OCI-M2 (cell line): Measurements from ENCODE around the gene LAMA2.

Experiments
- DNase-seq: peaks from one replicate; lab custom pipeline; 2025; ENCODE audit not compliant: unreplicated experiment; lab: John Stamatoyannopoulos, UW

LAMA2 gene

GRCh38 chr6:129206821-129207220 is 323.9 kb downstream of the LAMA2 start:
- DNase-seq, result no peak

- DNase-seq, result no peak
Observed at GRCh38 chr6:129207832-129208231, 324.9 kb downstream of the LAMA2 start.

- no peak for DNase-seq
Observed at GRCh38 chr6:129208415-129209034, 325.6 kb downstream of the LAMA2 start.

- DNase-seq, result no peak
Observed at GRCh38 chr6:129209355-129209754, 326.4 kb downstream of the LAMA2 start.

- no peak for DNase-seq
Observed at GRCh38 chr6:129210684-129211083, 327.7 kb downstream of the LAMA2 start.

- DNase-seq, result no peak
Observed at GRCh38 chr6:129211626-129212025, 328.7 kb downstream of the LAMA2 start.

GRCh38 chr6:129212081-129212480 is 329.1 kb downstream of the LAMA2 start:
- no peak for DNase-seq

- DNase-seq, result no peak
Observed at GRCh38 chr6:129215246-129215645, 332.3 kb downstream of the LAMA2 start.

GRCh38 chr6:129215916-129216520 is 333.1 kb downstream of the LAMA2 start:
- no peak for DNase-seq

GRCh38 chr6:129217701-129218100 is 334.8 kb downstream of the LAMA2 start:
- no peak for DNase-seq

- DNase-seq, result no peak
Observed at GRCh38 chr6:129233458-129234134, 350.7 kb downstream of the LAMA2 start.

GRCh38 chr6:129235167-129236000 is 352.4 kb downstream of the LAMA2 start:
- DNase-seq, result no peak

- no peak for DNase-seq
Observed at GRCh38 chr6:129236001-129236517, 353.1 kb downstream of the LAMA2 start.

GRCh38 chr6:129238991-129239390 is 356.1 kb downstream of the LAMA2 start:
- no peak for DNase-seq

GRCh38 chr6:129239825-129240491 is 357.0 kb downstream of the LAMA2 start:
- DNase-seq, result no peak

- no peak for DNase-seq
Observed at GRCh38 chr6:129240492-129240853, 357.5 kb downstream of the LAMA2 start.

- DNase-seq, result no peak
Observed at GRCh38 chr6:129242546-129242945, 359.6 kb downstream of the LAMA2 start.

- DNase-seq, result no peak
Observed at GRCh38 chr6:129243377-129243776, 360.4 kb downstream of the LAMA2 start.

- no peak for DNase-seq
Observed at GRCh38 chr6:129248946-129249345, 366.0 kb downstream of the LAMA2 start.

GRCh38 chr6:129251669-129252376 is 368.9 kb downstream of the LAMA2 start:
- DNase-seq, result no peak
